Tibial artery (tissue), 4 donors: ENCODE measurements around the gene NFIA.

ENCODE experiments used
- DNase-seq, 2 donors: peaks; one replicate each; pipeline ENCODE4 v3.0.0-alpha.2; 2019
- H3K27ac ChIP-seq, 2 donors: fragments of 200-600 bp; sonication (generic) in 1 of 2; 1 replicate in 1 of 2; 2 replicates in 1 of 2; pipeline ENCODE4 v1.5.1; 2018 to 2019; ENCODE audit warnings: mild to moderate bottlenecking in 1 of 2
- H3K27me3 ChIP-seq, 2 donors: fragments of 200-600 bp; sonication (generic) in 1 of 2; one replicate each; pipeline versions ENCODE4 v1.5.1 to v1.6.0; 2016 to 2019
- H3K36me3 ChIP-seq, 3 donors: fragments of 200-600 bp; sonication (generic) in 2 of 3; one replicate each; pipeline ENCODE4 v1.5.1; 2016 to 2019; ENCODE audit warnings: mild to moderate bottlenecking in 2 of 3
- H3K4me1 ChIP-seq, 4 donors: fragments of 200-600 bp; sonication (generic) in 2 of 4; 1 replicate in 3 of 4; 2 replicates in 1 of 4; pipeline ENCODE4 v1.5.1; 2016 to 2019
- H3K4me3 ChIP-seq, 2 donors: fragments of 200-600 bp; sonication (generic) in 1 of 2; 1 replicate in 1 of 2; 2 replicates in 1 of 2; pipeline ENCODE4 v1.5.1; 2018 to 2019; ENCODE audit warnings: mild to moderate bottlenecking in 2 of 2
- H3K9me3 ChIP-seq, 3 donors: fragments of 200-600 bp; sonication (generic) in 1 of 3; one replicate each; pipeline ENCODE4 v1.5.1; 2016 to 2019
- CTCF ChIP-seq, 2 experiments: fragments of 200-600 bp in 1 of 2; fragments of 450-650 bp in 1 of 2; IDR thresholded peaks; one replicate each; pipeline ENCODE4 v1.5.1; 2017 to 2019; ENCODE audit warnings: antibody characterized with exemption in 2 of 2, mild to moderate bottlenecking in 1 of 2, moderate library complexity in 1 of 2
- intact Hi-C: fragments of 100-400 bp; cut with DNase I; formaldehyde crosslinking; loops from one replicate; pipeline ENCODE4 v1.15.0; 2023; ENCODE audit warnings: low total_unique reads

Gene NFIA

DNA sequence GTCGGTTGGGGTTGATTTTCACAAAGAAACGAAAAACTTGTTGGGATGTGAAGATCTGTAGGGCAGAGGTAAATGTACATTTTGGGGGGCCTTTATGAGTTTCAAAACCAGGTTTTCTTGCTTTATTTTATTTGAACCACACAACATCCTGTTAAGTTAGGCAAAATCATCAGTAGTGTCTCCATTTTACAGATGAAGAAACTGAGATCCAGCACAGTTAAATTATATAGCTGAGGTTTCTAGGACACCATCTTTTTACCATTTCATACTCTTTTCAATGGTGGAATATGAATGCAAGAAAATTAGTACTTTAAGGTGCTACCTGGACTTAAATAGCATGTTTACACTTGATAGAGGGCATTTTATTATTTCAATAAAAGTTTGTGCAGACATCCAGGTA, 187.7 kb downstream of the NFIA start:
- no peak overlapping the region for H3K27ac ChIP-seq
- intact Hi-C loops, result no loop called here
- H3K4me3 ChIP-seq, result no peak overlapping the region
- no peaks in the 10 kb centered on the region for H3K9me3 ChIP-seq
- peaks cover 0 to 72% (median 16%) of the 10 kb centered on the region in 4 donors for H3K4me1 ChIP-seq
- no peaks in the 10 kb centered on the region for H3K36me3 ChIP-seq
- H3K27me3 ChIP-seq, result no peaks in the 10 kb centered on the region
- TF ChIP-seq CTCF (IDR thresholded peaks at IDR 0.05), result no peak
- no peak for DNase-seq

- Histone ChIP-seq H3K9me3 (no peaks in the 10 kb centered on the region), H3K27ac (no peak overlapping the region), H3K4me1 (peaks cover 0 to 74% (median 16%) of the 10 kb centered on the region in 4 donors), H3K4me3 (no peak overlapping the region), H3K27me3 (no peaks in the 10 kb centered on the region), H3K36me3 (no peaks in the 10 kb centered on the region)
- no peak for TF ChIP-seq CTCF (IDR thresholded peaks at IDR 0.05)
- intact Hi-C loops, result no loop called here
- DNase-seq, result no peak
Observed at GRCh38 chr1:61270761-61271411, 188.5 kb downstream of the NFIA start.

- TF ChIP-seq CTCF (IDR thresholded peaks at IDR 0.05), result no peak
Observed at GRCh38 chr1:61271412-61271789, 189.0 kb downstream of the NFIA start.

GRCh38 chr1:61273167-61273705, 190.9 kb downstream of the NFIA start:
- Histone ChIP-seq H3K27ac (peak overlapping the region; percentile 50 to 80), H3K9me3 (no peaks in the 10 kb centered on the region), H3K36me3 (no peaks in the 10 kb centered on the region), H3K27me3 (no peaks in the 10 kb centered on the region), H3K4me3 (no peak overlapping the region), H3K4me1 (peaks cover 0 to 74% (median 13%) of the 10 kb centered on the region in 4 donors)
- DNase-seq, result no peak
- no peak for TF ChIP-seq CTCF (IDR thresholded peaks at IDR 0.05)
- intact Hi-C loops, result no loop called here

More at GRCh38 chr1:61271412-61271789, 189.0 kb downstream of the NFIA start:
- DNase-seq, result no peak
- Histone ChIP-seq H3K27me3 (no peaks in the 10 kb centered on the region), H3K4me1 (peaks cover 0 to 74% (median 15%) of the 10 kb centered on the region in 4 donors), H3K4me3 (no peak overlapping the region), H3K27ac (no peak overlapping the region), H3K36me3 (no peaks in the 10 kb centered on the region), H3K9me3 (no peaks in the 10 kb centered on the region)
- intact Hi-C loops, result no loop called here

- Histone ChIP-seq H3K4me1 (peaks cover 0 to 74% (median 15%) of the 10 kb centered on the region in 4 donors), H3K27me3 (no peaks in the 10 kb centered on the region), H3K36me3 (no peaks in the 10 kb centered on the region), H3K9me3 (no peaks in the 10 kb centered on the region), H3K27ac (peak overlapping the region; percentile 50 to 80), H3K4me3 (no peak overlapping the region)
- intact Hi-C loops, result no loop called here
- TF ChIP-seq CTCF (IDR thresholded peaks at IDR 0.05), result no peak
- no peak for DNase-seq
Observed at GRCh38 chr1:61273861-61274260, 191.5 kb downstream of the NFIA start.
